Nucleus accumbens (tissue), 56 donors: ENCODE measurements around the gene ARL15.
"Not testable (repeated sequence)": the region's sequence is repeated elsewhere in the genome, so short reads cannot be mapped to it uniquely, and the experiment has no call there.

ENCODE experiments used
- DNase-seq, 56 donors: peaks; one replicate each; lab custom pipeline; 2025; lab: John Stamatoyannopoulos, UW

The ARL15 gene

DNA sequence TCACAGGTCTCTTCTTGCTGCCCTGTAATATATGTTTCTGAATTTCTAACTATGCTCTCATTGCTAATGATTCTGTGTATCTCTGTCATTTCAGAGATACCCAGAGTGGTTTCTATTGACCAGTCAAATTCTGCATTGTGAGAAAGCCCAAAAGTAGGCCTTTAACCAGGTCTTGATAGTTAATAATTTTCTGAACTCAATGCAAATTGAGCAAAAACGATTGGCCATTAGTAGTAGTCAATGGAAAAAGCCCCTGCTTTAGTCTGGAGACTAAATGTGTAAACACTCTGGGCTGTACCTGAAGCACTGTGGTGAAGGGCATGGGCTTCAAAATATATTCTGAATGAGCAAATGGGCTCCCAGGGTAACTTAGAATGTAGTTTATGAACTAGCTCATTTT, 307.6 kb downstream of the ARL15 start:
- no peak for DNase-seq

- no peak for DNase-seq
These were observed 308.2 kb downstream of the ARL15 start for GRCh38 chr5:54001976-54002775.

GRCh38 chr5:54000011-54000410, 310.4 kb downstream of the ARL15 start:
- DNase-seq, result no peak

DNA sequence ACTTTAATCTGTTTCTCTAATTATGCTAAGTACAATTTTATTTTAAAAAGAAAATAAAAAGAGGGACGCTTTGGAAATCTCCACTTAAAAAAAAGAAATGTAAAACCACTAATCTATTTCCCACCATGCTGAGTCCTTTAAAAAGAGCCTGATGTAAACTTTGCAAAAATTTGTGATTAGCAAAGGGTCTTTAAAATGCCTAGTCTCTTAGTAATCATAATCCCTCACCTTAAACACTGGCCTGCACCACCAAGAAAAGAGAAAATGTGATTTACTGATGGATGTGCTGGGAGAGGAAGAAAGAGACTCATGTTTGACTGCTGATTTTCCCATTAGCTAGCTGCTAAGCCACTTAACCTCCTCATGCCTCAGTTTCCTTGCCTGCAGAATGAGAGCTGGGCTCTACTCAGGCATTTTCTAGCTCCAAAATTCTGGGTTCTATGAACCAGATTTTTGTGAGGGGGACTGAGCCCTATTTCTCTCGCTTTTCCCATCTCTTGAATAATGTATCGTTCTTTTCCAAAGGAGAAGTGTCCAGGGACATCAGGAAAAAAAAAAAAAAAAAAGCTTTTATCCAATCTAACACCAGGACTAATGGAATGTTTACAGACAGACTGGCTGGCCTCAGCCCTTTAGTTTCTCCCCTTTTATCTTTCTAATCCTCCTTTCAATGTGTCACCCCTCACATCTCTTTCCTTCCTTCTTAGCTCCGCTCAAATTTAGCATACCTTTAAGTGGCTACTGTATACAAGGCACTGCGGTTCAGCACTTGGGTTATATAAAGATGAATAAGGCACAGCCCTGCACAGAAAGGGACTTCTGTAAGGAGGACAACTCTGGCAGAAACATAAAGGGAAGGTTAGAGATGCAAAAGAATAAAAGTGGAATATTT, 312.4 kb downstream of the ARL15 start:
- DNase-seq, result no peak

DNA sequence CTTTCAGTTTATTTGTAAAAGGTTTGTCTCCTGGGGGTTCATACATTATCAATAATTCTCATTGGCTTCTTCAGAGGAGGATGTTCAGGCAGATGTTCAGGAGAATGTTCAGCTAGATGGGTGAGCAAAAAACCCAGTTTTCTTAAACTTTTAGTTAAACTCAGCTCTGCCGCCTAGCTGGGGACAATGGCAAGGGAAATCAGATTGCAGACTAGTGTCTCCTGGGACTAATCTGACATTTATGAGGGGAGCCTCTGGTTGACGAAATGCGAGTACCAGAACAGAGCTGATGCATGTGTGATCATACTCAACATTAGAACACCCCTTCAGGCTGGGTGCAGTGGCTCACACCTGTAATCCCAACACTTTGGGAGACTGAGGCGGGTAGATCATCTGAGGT, 314.4 kb downstream of the ARL15 start:
- no peak for DNase-seq

DNA sequence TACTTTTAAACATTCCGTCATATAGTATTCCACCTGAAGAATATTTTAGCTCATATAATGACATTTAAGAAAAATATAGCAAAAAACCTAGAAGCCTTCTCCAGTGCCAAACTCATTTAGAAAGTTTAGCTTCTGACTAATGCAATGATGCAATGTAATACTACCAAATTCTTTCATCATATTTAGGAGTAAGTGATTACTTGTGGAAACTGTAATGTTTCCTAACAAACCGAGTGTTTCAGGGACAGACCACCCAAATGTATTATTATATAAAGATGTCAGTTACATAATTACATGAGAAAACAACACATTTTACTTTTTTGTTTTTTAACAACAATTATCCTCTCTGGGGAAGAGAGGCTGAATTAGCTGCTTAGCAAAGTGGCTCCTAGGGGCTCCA, 316.2 kb downstream of the ARL15 start:
- no peak for DNase-seq

GRCh38 chr5:53991942-53992341, 318.4 kb downstream of the ARL15 start:
- DNase-seq, result no peak

DNA sequence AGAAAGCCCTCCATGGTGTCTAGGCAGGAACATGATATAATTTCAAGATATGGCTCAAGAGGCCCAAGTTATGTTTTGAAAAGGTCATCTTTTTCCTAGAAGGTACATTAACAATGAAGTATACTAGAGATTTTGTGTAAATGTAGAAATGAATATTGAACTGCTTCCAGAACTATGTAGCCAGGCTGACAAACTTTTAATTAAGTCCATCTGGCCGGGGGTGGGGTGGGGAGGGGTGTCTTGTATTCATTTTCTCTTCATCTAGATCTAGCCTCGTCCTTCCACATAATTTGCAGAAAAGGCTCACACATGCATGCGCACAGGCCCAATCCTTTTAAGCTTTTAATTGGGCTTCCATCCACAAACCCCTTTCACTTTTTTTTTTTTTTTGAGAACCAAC, 323.3 kb downstream of the ARL15 start:
- no peak for DNase-seq

DNA sequence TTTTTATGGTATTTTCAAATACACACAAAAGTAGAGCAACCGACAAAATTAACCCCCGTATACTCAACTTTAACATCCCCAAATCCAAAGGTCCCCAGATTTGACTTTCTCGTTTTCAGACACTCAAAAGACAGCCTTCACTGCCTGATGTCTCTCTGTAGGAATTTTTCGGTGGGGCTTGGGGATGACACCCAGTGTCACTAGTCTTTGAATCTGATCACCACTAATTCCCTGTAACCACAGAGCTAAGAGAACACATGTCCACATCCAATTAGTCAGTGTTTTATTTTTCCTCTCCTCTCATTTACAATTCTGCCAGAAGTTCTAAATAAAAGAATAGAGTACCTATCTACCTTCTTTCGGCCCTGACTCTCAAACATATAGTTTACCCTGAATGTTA, 324.6 kb downstream of the ARL15 start:
- no peak for DNase-seq

DNA sequence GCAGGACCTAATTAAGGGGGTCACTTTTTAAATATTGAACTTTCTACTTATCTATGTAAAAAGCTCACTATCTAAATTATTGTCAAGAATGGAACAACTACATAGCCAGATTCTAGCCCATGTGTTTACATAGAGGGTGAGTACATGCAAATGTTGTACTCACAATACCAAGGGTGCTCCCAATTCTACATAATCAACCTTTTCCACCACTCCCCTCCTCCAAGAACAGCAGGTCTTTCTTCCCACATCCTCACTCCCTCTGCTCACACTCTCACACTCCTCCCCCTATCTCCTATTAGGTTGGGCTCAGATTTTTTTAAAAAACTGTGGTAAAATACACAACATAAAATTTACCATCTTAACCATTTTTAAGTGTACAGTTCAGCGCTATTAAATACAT, 325.4 kb downstream of the ARL15 start:
- no peak for DNase-seq

DNA sequence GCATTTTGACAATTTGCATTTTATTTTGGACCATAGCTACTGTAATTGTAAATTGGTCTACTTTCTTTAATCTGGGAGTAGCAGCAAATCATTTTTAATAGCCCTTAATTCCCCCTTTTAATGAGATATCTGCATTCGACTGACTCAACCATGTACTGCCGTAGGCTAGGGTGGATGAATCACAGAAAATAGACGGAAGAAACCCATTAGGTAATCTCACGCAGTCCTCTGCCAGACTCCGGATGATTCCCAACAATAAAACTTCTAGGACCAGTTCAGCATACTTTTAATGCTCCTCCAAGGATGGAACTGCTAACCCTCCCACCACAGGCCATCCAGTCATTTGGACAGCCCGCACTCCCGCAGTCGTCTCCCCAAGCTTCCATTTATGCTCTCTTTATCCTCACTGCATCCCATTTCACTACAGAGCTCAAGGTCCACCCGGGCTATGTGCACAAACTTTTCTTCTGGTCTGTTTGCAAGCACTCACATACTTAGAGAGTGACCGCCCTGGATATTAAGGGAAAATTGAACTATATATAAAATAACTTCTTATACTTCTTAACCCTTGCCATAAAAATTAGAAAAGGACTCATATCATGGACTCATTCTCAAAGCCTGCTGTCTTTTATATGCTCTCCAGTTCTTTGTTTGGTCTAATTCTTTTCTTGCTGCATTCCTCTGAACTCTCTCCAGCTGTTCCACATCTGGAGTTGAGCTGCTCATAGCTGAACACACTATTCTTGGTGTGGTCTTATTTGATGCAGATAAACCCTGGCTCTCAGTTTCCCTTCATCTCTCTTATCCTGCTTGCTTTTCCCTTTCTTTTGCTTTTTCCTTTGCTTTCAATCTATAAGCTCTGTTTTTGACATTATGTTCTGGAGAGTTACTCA, 326.6 kb downstream of the ARL15 start:
- no peak for DNase-seq

GRCh38 chr5:53982319-53982718, 328.1 kb downstream of the ARL15 start:
- not testable (repeated sequence) for DNase-seq

GRCh38 chr5:53980061-53980460, 330.3 kb downstream of the ARL15 start:
- no peak for DNase-seq

GRCh38 chr5:53974021-53974420, 336.4 kb downstream of the ARL15 start:
- DNase-seq, result no peak

DNA sequence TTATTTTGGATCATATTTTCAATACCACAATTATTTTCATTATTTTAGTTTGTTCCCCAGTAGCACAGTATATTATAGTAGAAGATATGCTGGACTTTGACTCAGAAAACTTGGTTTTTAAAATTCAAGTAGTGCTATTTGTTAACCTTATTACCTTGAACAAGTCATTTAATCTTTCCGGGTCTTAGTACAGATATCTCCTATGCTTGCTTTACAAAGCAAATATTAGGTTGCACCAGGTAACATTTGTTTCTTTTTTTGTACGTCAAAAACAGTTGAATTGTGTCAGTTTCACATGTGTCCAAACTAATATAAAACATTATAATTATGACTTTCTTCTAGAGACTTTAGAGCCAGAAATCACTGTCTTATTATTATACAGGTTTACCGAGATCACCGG, 338.1 kb downstream of the ARL15 start:
- no peak for DNase-seq

GRCh38 chr5:53971551-53971950, 338.8 kb downstream of the ARL15 start:
- DNase-seq, result no peak

DNA sequence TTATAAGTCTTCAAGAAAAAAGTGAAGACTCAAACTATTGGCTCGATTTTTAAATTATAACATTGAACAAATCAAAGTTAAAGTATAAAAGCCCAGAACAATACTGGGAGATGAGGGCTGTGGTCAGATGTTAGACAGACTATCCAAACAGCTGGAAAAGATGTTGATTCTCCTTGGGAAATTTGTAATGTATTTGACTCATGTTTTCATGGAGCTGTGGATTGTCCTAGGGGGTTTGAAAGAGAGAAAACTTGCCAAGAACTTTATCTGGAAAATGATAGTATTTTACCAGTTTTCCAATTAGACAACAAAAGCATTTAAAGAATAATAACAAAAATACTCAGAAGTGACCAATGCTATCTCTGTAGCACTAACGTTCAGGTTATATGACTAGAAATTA, 339.2 kb downstream of the ARL15 start:
- no peak for DNase-seq

GRCh38 chr5:53970475-53970874, 339.9 kb downstream of the ARL15 start:
- no peak for DNase-seq

GRCh38 chr5:53969176-53969730, 341.1 kb downstream of the ARL15 start:
- no peak for DNase-seq

- no peak for DNase-seq
These were observed 344.9 kb downstream of the ARL15 start for GRCh38 chr5:53965459-53965858.
